Subcutaneous adipose tissue (tissue), 4 donors: ENCODE results near the gene POLR1C. TPM values are rescaled to one million over a fixed set of nuclear protein-coding genes. Genes with fewer than 3 reads are reported as not detected.

Experiments
- CTCF ChIP-seq: fragments of 450-650 bp; IDR thresholded peaks from one replicate; pipeline ENCODE4 v1.5.1; 2016; ENCODE audit warnings: low read depth, mild to moderate bottlenecking, control low read depth, antibody characterized with exemption, moderate library complexity
- total RNA-seq, 4 donors: library from RNA; depleted of rRNA; stranded (reverse); fragments of >200 nt; gene quantifications; one replicate each; pipeline ENCODE4 v1.1.0, GENCODE V29; 2016

POLR1C gene
- total RNA-seq, 4 donors from 2014 or later: 12.4 to 19.6 (median 14.6) TPM

DNA sequence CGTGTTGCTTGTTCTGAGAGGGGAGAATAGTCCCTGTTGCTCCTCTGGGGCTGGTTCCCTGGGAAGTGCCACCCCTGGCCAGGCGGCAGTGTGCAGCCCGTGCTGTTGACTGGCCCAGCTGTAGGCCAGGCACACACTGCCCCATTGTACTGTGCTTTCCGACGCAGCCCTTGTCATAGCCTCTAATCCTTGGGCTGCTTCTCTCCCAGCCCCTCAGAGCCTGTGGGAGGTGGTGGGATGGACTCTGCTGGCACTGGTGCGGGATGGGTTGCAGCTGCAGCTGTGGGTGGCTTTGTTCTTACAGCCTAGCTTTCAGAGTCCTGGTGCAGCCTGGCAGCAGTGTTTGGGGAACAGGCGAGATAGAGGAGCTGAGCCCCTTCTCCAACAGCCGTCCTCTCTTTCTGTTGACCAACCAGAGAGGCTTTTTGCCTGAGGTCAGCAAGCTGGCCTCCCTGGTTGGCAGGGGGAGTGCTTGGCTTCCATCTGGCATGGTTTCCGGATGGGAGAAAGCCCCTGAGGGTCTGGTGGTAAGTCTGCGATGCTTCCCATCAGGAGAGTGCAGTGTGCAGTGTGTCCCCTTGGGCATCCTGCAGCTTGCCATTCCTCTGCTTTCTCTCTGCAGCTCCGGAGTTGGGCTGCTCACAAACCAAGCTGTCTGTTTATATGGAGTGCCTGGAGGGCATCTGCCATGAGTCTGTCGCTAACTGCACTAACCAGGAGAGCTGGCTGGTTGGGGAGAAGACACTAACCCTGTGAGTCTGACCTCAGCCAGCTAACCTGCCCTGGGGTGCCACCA, 27.4 kb upstream of the POLR1C start:
- TF ChIP-seq CTCF: no peak

- TF ChIP-seq CTCF: no peak
Observed at GRCh38 chr6:43490523-43490939, 26.4 kb upstream of the POLR1C start.

DNA sequence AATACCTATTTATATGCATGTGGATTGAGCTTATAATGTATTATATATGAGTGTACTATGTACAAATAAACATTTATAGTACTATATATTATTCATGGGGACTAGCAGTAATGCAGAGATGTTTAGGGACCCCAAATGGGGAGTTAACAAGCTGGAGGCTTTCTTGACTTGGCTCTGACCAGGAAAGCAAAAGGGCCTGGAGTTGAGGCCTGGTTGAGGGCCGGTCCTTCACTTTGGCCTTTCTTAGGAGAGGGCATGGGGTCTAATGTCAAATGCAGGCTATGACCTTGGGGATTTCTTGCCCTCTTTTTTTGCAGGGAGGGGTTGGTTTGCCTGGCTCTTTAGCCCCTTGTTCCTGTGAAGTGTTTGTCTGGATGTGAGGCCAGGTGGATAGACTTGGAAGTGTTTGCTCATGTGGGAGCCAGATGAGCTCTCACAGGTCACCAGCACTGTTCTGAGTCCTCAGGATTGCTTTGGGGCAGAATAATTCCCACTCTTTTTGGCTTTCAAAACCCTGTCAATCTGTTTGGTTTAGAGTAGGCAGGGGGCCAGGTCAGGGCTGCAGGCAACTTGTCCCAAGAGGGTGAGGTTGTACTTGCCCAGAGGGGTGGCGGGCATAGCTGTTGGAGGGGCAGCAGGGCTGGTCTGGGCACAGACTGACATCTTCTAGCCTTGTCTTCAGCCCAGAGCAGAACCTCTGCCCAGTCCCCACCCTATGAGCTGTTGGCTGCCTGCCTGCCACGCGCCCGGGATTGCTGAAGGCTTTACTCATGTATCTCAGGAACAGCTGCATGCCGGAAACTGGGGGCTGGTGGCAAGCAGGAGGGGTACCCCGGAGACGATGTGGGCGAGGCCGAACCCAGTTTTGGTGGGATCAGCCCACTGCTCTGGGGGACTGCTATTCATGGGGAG, 24.9 kb upstream of the POLR1C start:
- TF ChIP-seq CTCF: no peak

GRCh38 chr6:43492673-43493072, 24.2 kb upstream of the POLR1C start:
- no peak for TF ChIP-seq CTCF

DNA sequence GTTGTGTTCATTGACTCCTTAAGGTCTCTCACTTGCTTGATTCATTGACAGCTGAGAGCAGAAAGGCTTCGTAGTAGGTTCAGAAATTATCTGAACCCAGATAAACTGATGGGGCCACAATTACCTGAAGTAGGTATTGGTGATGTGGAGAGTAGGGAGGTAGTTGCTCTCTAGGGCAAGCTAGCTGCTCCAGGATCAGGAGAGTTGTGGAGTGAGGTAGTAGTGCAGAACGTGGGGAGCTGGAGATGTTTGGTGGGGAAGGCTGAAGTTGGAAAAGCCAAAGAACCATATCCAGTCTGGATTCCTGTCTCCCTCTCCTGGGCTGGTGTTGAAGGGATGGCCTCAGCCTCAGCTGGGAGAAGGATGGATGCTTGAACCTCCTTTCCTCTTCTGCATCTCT, 23.7 kb upstream of the POLR1C start:
- TF ChIP-seq CTCF: no peak

DNA sequence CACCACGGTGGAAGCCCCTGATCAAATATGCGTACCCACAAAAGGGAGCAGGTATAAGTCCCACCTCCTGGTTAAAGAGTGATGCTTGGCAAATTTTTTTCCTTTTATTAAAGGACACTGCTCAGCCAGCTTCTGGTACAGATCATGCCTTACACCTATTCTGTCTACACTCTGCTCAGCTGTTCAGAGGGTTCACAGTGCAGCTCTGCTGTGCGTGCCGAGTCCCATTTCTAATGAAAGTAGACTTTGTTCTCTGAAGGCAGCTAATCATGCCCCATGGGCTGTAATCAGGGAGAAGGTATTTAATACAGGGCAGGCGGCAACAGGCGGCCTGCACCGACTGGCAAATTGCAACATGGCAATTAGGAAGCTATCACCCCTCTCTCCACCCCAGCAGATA, 23.1 kb upstream of the POLR1C start:
- no peak for TF ChIP-seq CTCF

DNA sequence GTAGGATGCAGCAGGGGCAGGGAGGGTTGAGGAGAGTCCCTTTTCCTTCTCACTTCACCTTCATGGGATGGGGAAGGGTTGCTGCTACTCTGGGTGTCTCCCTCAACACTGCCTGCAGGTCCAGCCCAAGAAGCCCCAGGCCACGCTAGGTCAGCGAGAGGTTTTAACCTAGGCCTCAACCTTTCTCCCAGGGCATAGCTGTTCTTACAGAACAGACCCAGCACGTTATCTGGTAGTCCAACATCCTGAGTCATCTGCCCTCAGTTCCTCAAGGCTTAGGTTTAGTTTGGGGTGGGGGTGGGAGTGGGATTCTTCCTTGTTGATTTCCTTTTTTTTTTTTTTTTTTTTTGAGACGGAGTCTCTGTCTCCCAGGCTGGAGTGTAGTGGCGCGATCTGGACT, 22.6 kb upstream of the POLR1C start:
- TF ChIP-seq CTCF: no peak
